Gastrocnemius medialis (tissue), 4 donors: ENCODE results near the gene GALNTL6.

Experiments used
- CTCF ChIP-seq, 5 experiments: fragments of 450-650 bp in 3 of 5; fragments of 200-600 bp in 2 of 5; sonication (generic) in 2 of 5; IDR thresholded peaks in 4 of 5; conservative IDR thresholded peaks in 1 of 5; 1 replicate in 4 of 5; 2 replicates in 1 of 5; pipeline ENCODE4 v1.5.1; 2016 to 2019; ENCODE audit warnings: antibody characterized with exemption in 5 of 5, mild to moderate bottlenecking in 3 of 5, moderate library complexity in 3 of 5
- POLR2A ChIP-seq, 2 donors: fragments of 450-650 bp; IDR thresholded peaks; one replicate each; pipeline ENCODE4 v1.6.1; 2017; ENCODE audit warnings: antibody characterized with exemption in 2 of 2, mild to moderate bottlenecking in 2 of 2, moderate library complexity in 2 of 2

- no peak for TF ChIP-seq CTCF (IDR thresholded peaks at IDR 0.05 in 4 of 5, conservative IDR thresholded peaks at IDR 0.05 in 1 of 5)
- TF ChIP-seq POLR2A (IDR thresholded peaks at IDR 0.05): no peak
Measured at GRCh38 chr4:172018358-172018757, 205.2 kb downstream of the GALNTL6 start.
